UCSD-AML1 (cell line): ENCODE measurements around the gene METTL27.
"Not testable (repeated sequence)": the region's sequence is repeated elsewhere in the genome, so short reads cannot be mapped to it uniquely, and the experiment has no call there.

ENCODE experiments used
- DNase-seq: peaks from one replicate; lab custom pipeline; 2025; ENCODE audit not compliant: unreplicated experiment; lab: John Stamatoyannopoulos, UW

METTL27 gene

GRCh38 chr7:73821597-73822285, 20.6 kb downstream of the METTL27 start:
- DNase-seq, result not testable (repeated sequence)

- DNase-seq, result no peak
These were observed 22.3 kb downstream of the METTL27 start for GRCh38 chr7:73820013-73820412.

- no peak for DNase-seq
These were observed 25.2 kb downstream of the METTL27 start for GRCh38 chr7:73817121-73817520.

- DNase-seq, result no peak
These were observed 26.9 kb downstream of the METTL27 start for GRCh38 chr7:73815436-73815835.

GRCh38 chr7:73812996-73813395, 29.3 kb downstream of the METTL27 start:
- DNase-seq, result no peak

- DNase-seq, result peak; percentile 41
These were observed 30.6 kb downstream of the METTL27 start for GRCh38 chr7:73811760-73812168.

- DNase-seq, result no peak
These were observed 31.3 kb downstream of the METTL27 start for GRCh38 chr7:73810998-73811360.

GRCh38 chr7:73809467-73809951, 32.8 kb downstream of the METTL27 start:
- no peak for DNase-seq

GRCh38 chr7:73802459-73802858, 39.9 kb downstream of the METTL27 start:
- DNase-seq, result no peak

GRCh38 chr7:73801577-73801976, 40.7 kb downstream of the METTL27 start:
- no peak for DNase-seq

- no peak for DNase-seq
These were observed 42.8 kb downstream of the METTL27 start for GRCh38 chr7:73799282-73800141.

- not testable (repeated sequence) for DNase-seq
These were observed 45.1 kb downstream of the METTL27 start for GRCh38 chr7:73797176-73797575.

GRCh38 chr7:73796656-73797055, 45.7 kb downstream of the METTL27 start:
- DNase-seq, result not testable (repeated sequence)

- DNase-seq, result not testable (repeated sequence)
These were observed 47.1 kb downstream of the METTL27 start for GRCh38 chr7:73795188-73795587.

- DNase-seq, result not testable (repeated sequence)
These were observed 51.1 kb downstream of the METTL27 start for GRCh38 chr7:73791170-73791690.

- DNase-seq, result no peak
These were observed 53.3 kb downstream of the METTL27 start for GRCh38 chr7:73789051-73789450.

GRCh38 chr7:73787786-73788048, 54.6 kb downstream of the METTL27 start:
- not testable (repeated sequence) for DNase-seq

- no peak for DNase-seq
These were observed 55.7 kb downstream of the METTL27 start for GRCh38 chr7:73786588-73786987.
